AG09309 (cell line): ENCODE data around the gene FBLIM1.

ENCODE experiments used
- DNase-seq: peaks from one replicate; pipeline ENCODE4 v3.0.0-alpha.2; 2010; ENCODE audit warnings: low read depth
- H3K4me3 ChIP-seq: 2 replicates; pipeline ENCODE4 v1.5.1; 2011; ENCODE audit warnings: mild to moderate bottlenecking, low read depth, low read length, moderate library complexity; ENCODE audit not compliant: control insufficient read depth
- CTCF ChIP-seq: IDR thresholded peaks from 2 replicates; pipeline ENCODE4 v1.5.1; 2011; ENCODE audit warnings: mild to moderate bottlenecking, low read depth, low read length, inconsistent platforms; ENCODE audit not compliant: insufficient read depth, control insufficient read depth; ENCODE audit errors: missing control alignments

Gene FBLIM1

GRCh38 chr1:15719381-15720120 lies 39.0 kb upstream of the FBLIM1 start:
- TF ChIP-seq CTCF: no peak
- no peak for DNase-seq
- no peak overlapping the region for H3K4me3 ChIP-seq

- DNase-seq: no peak
- no peak for TF ChIP-seq CTCF
- H3K4me3 ChIP-seq: no peak overlapping the region
Observed at GRCh38 chr1:15720861-15721260, 37.7 kb upstream of the FBLIM1 start.

- H3K4me3 ChIP-seq: no peak overlapping the region
- DNase-seq: no peak
- no peak for TF ChIP-seq CTCF
Observed at GRCh38 chr1:15722411-15722810, 36.2 kb upstream of the FBLIM1 start.

DNA sequence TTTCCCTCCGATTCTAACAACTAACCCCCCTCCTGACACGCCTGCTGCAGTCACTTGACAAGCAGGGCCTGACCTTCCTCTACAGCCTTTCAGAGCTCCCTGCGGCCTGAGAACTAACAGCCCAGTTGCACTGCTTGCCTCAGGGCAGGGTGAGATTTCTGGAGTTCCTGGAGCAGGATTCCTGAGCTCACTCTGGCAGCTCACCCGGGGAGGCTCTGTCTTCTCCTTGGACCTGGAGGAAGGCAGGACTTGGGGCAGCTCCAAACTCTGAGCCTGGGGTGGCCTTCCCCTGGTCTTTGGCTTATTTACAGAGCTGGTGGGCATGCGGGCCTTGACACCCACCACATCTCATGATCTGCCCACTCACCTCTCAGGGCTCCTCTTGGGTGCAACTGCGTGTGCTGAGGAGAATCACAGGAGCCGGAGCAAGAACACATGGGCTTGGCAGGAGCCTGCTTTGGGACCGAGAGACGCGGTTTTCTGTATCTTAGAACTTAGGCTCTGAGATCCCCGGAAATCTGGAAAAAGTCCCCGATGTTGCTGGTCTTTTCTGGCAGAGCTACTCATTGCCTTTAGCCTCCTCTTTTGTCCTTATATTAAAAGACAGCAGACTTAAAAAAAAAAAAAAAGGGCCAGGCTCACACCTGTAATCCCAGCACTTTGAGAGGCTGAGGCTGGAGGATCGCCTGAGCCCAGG lies 35.6 kb upstream of the FBLIM1 start:
- no peak for DNase-seq
- no peak for TF ChIP-seq CTCF
- no peak overlapping the region for H3K4me3 ChIP-seq

DNA sequence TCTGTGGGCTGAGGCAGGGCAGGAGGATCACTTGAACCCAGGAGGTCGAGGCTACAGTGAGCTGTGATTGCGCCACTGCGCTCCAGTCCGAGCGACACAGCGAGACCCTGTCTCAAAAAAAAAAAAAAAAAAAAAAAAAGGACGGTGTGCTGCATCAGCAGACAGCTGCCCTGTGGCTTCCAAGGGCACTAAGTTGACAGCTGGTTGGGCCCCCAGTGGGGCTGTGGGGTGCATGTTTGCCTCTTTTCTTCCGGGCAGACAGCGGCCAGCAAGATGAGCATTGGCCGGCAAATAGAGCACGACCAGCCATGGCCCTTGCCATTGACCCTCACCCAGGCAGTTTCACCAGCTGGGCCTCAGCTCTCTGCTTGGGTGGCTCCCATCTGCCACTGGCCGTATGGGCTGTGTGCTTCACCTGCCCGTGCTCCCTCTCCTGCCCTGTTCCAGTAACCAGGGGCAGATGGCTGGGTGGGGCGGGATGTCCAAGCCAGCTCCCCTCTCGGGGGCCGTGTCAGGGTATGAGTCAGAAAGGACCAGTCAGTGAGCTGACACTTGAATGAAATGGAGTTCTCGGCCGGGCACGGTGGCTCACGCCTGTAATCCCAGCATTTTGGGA lies 34.9 kb upstream of the FBLIM1 start:
- no peak for DNase-seq
- H3K4me3 ChIP-seq: no peak overlapping the region
- no peak for TF ChIP-seq CTCF

DNA sequence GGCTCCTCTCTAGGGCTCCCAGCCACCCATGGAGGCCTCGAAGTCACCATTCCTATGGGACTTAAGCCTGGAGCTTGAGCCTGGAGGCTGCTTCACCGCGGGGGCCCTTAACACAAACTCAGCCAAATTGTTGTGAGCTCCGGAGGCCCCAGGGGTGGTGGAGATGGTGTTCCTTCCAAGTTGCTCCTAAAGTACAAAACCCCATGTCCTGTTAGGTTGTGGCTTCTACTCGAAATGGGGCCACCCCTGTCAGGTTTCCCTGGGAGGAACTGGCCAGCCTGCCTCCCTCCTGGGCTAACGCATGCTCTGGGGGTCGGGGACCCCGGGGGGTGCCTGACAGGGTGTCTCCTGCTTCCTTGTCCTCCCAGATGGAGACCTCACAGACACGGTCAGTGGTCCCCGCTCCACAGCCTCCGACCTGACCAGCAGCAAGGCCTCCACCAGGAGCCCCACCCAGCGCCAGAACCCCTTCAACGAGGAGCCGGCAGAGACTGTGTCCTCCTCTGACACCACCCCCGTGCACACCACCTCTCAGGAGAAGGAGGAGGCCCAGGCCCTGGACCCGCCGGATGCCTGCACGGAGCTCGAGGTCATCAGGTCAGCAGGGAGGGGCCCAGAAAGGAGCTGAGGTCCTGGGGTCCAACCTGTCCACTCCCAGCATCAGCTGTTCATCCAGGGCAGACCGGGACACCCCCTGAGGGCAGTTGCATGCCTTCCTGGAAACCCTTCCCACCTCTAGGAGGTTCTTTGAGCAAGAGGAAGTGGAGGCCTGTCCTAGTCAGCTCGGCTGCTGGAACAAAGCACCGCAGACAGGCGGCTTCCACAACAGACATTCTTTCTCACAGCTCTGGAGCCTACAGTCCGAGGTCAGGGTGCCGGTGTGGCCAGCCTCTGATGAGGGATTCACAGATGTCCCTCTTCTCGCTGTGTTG lies 33.4 kb upstream of the FBLIM1 start:
- no peak for TF ChIP-seq CTCF
- no peak for DNase-seq
- H3K4me3 ChIP-seq: no peak overlapping the region
